Measurements from ENCODE around the gene THAP6. TPM values are rescaled to one million over a fixed set of nuclear protein-coding genes. Genes with fewer than 3 reads are reported as not detected.

Gene THAP6
- total RNA-seq, 1 experiment from 2014 or later: 25.5 TPM

- TF ChIP-seq FOSL1 (IDR thresholded peaks at IDR 0.05; ENCODE audit: low read depth): no peak
- TF ChIP-seq RAD21 (IDR thresholded peaks at IDR 0.05; ENCODE audit: low read depth): no peak
- no peak for TF ChIP-seq ZNF274 (IDR thresholded peaks at IDR 0.05; ENCODE audit: low read depth, low read length)
- TF ChIP-seq SRF (IDR thresholded peaks at IDR 0.05; ENCODE audit: low read depth): no peak
- TF ChIP-seq YY1 (IDR thresholded peaks at IDR 0.05; ENCODE audit: extremely low read depth, insufficient replicate concordance, low read depth, low read length): no peak
- TF ChIP-seq ELF1 (IDR thresholded peaks at IDR 0.05; ENCODE audit: borderline replicate concordance, low read depth): no peak
- no peak for TF ChIP-seq CEBPB (IDR thresholded peaks at IDR 0.05; ENCODE audit: low read depth)
- TF ChIP-seq ZBTB33 (IDR thresholded peaks at IDR 0.05; ENCODE audit: extremely low read depth, insufficient replicate concordance, low read length): no peak
- no peak for TF ChIP-seq EZH2phosphoT487 (IDR thresholded peaks at IDR 0.05; ENCODE audit: borderline replicate concordance)
- TF ChIP-seq EGR1 (IDR thresholded peaks at IDR 0.05; ENCODE audit: low read depth): no peak
- no peak for TF ChIP-seq EZH2 (IDR thresholded peaks at IDR 0.05)
- no peak for TF ChIP-seq POLR2AphosphoS5 (IDR thresholded peaks at IDR 0.05; ENCODE audit: low read depth, low read length)
- no peak for TF ChIP-seq CTCF (IDR thresholded peaks at IDR 0.05 in 2 of 3, conservative IDR thresholded peaks at IDR 0.05 in 1 of 3; ENCODE audit: borderline replicate concordance in 1 of 3, insufficient read depth in 1 of 3, low read depth in 2 of 3, low read length in 2 of 3)
- no peaks in the 10 kb centered on the region for H4K20me1 ChIP-seq (ENCODE audit: insufficient read depth)
- H3K9me2 ChIP-seq (ENCODE audit: insufficient read depth): no peaks in the 10 kb centered on the region
- no peaks in the 10 kb centered on the region for H3K36me3 ChIP-seq (ENCODE audit: control insufficient read depth in 1 of 2, insufficient read depth in 2 of 2, low read length in 2 of 2)
- H3K4me2 ChIP-seq (ENCODE audit: low read length): no peak overlapping the region
- ChIA-PET RAD21 (ENCODE audit: low non-redundant PET in 1 of 2, low total read pairs in 2 of 2, uncharacterized antibody in 2 of 2, unreplicated experiment in 2 of 2) (no interaction called here), CTCF (no interaction called here), POLR2A (no interaction called here)
- intact Hi-C loops (cut with micrococcal nuclease): no loop called here
- DNase-seq (ENCODE audit: low read depth, low spot score): no peak
- no peaks in the 10 kb centered on the region for H3K27me3 ChIP-seq (ENCODE audit: insufficient read depth, low read length)
- no peak for ATAC-seq
- H3K9ac ChIP-seq (ENCODE audit: low read length): no peak overlapping the region
- no peaks in the 10 kb centered on the region for H3K79me2 ChIP-seq (ENCODE audit: insufficient read depth, low read length)
- H2AFZ ChIP-seq (ENCODE audit: low read depth, low read length, poor library complexity, severe bottlenecking): no peak overlapping the region
- H3K9me3 ChIP-seq (ENCODE audit: control insufficient read depth in 1 of 2, insufficient read depth in 1 of 2, low read depth in 1 of 2, low read length in 2 of 2): no peaks in the 10 kb centered on the region
- no peaks in the 10 kb centered on the region for H3K4me1 ChIP-seq (ENCODE audit: control insufficient read depth in 1 of 2, insufficient read depth in 2 of 2, low read length in 2 of 2)
- no peak overlapping the region for H3K4me3 ChIP-seq (replicated peaks in 1 of 2; ENCODE audit: low read depth in 1 of 2, low read length in 2 of 2)
- H3K27ac ChIP-seq (ENCODE audit: low read depth, low read length): no peak overlapping the region
- no TSS peak for BruUV-seq (replicated peaks)
Measured at GRCh38 chr4:75470738-75471137, 43.5 kb upstream of the THAP6 start.

Data from HCT116 (cell line).